WTC11 (cell line): ENCODE measurements around the gene SOX6.

Experiments
- ETV6 ChIP-seq: sonication (generic); formaldehyde crosslinking; IDR thresholded peaks from 2 replicates; pipeline ENCODE4 v1.8.1; 2022; ENCODE audit warnings: mild to moderate bottlenecking, missing genetic modification reagents
- NFE2L1 ChIP-seq: sonication (generic); formaldehyde crosslinking; IDR thresholded peaks from 2 replicates; pipeline ENCODE4 v1.8.1; 2023; ENCODE audit warnings: missing genetic modification reagents
- NFYB ChIP-seq: sonication (generic); formaldehyde crosslinking; conservative IDR thresholded peaks from 2 replicates; pipeline ENCODE4 v1.8.0; 2022; ENCODE audit warnings: low read depth, missing genetic modification reagents
- TF ChIP-seq, protein P1 (sequence below): sonication (generic); formaldehyde crosslinking; conservative IDR thresholded peaks from 2 replicates; pipeline ENCODE4 v1.8.1; 2022; ENCODE audit warnings: mild to moderate bottlenecking, missing genetic modification reagents
- TF ChIP-seq, protein P2 (sequence below): sonication (generic); formaldehyde crosslinking; IDR thresholded peaks from 2 replicates; pipeline ENCODE4 v1.8.1; 2023; ENCODE audit warnings: mild to moderate bottlenecking, missing genetic modification reagents, moderate library complexity
- TF ChIP-seq, protein P3 (sequence below): fragments of 200-600 bp; IDR thresholded peaks from 2 replicates; pipeline ENCODE4 v1.8.0; 2022; ENCODE audit warnings: antibody characterized with exemption
- TF ChIP-seq, protein P4 (sequence below): sonication (generic); formaldehyde crosslinking; IDR thresholded peaks from 2 replicates; pipeline ENCODE4 v1.8.1; 2022; ENCODE audit warnings: missing genetic modification reagents, borderline replicate concordance
- TF ChIP-seq, protein P5 (sequence below): sonication (generic); formaldehyde crosslinking; IDR thresholded peaks from 2 replicates; pipeline ENCODE4 v1.8.0; 2022; ENCODE audit warnings: mild to moderate bottlenecking, missing genetic modification reagents

DNA sequence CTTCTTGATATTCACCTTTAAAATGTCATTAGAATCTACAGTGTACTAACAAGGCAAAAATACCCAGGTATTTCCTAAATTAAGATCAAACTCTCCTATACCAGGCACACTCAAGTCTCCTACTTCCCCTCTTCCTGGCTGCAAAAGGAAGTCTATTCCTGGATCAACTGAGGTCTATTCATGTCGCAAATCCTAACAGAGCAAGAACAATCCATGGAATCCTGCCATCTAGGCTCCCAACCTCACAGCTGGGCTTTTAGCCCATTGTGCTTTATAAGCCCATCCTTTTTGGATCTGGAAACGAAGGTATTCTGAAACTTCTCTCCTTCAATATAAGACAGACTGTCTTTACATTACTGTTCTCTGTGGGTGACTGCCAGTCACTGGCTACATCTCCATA is 161.8 kb downstream of the SOX6 start:
- TF ChIP-seq, protein P1, sequence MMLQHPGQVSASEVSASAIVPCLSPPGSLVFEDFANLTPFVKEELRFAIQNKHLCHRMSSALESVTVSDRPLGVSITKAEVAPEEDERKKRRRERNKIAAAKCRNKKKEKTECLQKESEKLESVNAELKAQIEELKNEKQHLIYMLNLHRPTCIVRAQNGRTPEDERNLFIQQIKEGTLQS (CRISPR knock-in tag) = no peak
- TF ChIP-seq, protein P2, sequence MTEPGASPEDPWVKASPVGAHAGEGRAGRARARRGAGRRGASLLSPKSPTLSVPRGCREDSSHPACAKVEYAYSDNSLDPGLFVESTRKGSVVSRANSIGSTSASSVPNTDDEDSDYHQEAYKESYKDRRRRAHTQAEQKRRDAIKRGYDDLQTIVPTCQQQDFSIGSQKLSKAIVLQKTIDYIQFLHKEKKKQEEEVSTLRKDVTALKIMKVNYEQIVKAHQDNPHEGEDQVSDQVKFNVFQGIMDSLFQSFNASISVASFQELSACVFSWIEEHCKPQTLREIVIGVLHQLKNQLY (CRISPR knock-in tag) = no peak
- TF ChIP-seq, protein P3, sequence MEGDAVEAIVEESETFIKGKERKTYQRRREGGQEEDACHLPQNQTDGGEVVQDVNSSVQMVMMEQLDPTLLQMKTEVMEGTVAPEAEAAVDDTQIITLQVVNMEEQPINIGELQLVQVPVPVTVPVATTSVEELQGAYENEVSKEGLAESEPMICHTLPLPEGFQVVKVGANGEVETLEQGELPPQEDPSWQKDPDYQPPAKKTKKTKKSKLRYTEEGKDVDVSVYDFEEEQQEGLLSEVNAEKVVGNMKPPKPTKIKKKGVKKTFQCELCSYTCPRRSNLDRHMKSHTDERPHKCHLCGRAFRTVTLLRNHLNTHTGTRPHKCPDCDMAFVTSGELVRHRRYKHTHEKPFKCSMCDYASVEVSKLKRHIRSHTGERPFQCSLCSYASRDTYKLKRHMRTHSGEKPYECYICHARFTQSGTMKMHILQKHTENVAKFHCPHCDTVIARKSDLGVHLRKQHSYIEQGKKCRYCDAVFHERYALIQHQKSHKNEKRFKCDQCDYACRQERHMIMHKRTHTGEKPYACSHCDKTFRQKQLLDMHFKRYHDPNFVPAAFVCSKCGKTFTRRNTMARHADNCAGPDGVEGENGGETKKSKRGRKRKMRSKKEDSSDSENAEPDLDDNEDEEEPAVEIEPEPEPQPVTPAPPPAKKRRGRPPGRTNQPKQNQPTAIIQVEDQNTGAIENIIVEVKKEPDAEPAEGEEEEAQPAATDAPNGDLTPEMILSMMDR = no peak
- no peak for TF ChIP-seq NFE2L1 (CRISPR knock-in tag)
- no peak for TF ChIP-seq ETV6 (CRISPR knock-in tag)
- TF ChIP-seq, protein P4, sequence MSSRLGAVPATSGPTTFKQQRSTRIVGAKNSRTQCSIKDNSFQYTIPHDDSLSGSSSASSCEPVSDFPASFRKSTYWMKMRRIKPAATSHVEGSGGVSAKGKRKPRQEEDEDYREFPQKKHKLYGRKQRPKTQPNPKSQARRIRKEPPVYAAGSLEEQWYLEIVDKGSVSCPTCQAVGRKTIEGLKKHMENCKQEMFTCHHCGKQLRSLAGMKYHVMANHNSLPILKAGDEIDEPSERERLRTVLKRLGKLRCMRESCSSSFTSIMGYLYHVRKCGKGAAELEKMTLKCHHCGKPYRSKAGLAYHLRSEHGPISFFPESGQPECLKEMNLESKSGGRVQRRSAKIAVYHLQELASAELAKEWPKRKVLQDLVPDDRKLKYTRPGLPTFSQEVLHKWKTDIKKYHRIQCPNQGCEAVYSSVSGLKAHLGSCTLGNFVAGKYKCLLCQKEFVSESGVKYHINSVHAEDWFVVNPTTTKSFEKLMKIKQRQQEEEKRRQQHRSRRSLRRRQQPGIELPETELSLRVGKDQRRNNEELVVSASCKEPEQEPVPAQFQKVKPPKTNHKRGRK (CRISPR knock-in tag) = no peak
- TF ChIP-seq, protein P5, sequence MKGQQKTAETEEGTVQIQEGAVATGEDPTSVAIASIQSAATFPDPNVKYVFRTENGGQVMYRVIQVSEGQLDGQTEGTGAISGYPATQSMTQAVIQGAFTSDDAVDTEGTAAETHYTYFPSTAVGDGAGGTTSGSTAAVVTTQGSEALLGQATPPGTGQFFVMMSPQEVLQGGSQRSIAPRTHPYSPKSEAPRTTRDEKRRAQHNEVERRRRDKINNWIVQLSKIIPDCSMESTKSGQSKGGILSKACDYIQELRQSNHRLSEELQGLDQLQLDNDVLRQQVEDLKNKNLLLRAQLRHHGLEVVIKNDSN (CRISPR knock-in tag) = no peak
- no peak for TF ChIP-seq NFYB (CRISPR knock-in tag)
